NCI-H2196 (cell line): ENCODE data around the gene LHX2.

Experiments used
- DNase-seq: peaks from one replicate; lab custom pipeline; 2025; ENCODE audit not compliant: unreplicated experiment; lab: John Stamatoyannopoulos, UW

Gene LHX2

DNA sequence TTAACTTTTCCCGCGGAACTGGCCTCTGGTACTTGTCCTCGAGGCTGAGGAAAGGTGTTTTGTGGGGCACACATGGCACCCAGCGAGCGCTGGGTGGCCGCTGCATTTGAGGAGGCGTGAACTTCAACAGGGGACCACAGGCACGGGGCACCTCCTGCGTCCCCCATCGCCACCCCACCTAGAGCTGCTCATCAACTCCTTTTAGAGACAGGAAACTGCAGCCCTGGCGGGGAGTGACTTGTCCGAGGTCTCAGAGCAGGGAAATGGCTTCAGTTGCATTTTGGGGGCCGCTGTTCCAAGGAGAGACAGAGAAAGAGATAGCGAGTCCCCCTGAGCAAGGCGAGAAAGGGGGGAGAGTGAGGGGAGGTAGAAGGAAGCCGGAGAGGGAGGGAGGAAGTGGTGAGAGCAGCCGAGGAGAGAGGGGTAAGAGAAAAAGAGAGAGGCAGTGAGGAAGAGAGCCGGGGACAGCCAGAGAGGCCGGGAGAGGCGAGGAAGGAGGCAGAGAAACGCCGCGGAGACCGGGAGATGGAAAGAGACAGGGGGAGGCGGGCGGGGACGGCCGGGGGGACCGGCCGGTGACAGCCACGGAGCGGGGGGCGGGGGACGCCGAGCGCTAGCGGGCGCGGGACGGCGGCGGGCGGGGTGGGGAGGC, 12.5 kb upstream of the LHX2 start:
- DNase-seq, result no peak

GRCh38 chr9:123999661-124000060, 11.9 kb upstream of the LHX2 start:
- DNase-seq, result no peak

DNA sequence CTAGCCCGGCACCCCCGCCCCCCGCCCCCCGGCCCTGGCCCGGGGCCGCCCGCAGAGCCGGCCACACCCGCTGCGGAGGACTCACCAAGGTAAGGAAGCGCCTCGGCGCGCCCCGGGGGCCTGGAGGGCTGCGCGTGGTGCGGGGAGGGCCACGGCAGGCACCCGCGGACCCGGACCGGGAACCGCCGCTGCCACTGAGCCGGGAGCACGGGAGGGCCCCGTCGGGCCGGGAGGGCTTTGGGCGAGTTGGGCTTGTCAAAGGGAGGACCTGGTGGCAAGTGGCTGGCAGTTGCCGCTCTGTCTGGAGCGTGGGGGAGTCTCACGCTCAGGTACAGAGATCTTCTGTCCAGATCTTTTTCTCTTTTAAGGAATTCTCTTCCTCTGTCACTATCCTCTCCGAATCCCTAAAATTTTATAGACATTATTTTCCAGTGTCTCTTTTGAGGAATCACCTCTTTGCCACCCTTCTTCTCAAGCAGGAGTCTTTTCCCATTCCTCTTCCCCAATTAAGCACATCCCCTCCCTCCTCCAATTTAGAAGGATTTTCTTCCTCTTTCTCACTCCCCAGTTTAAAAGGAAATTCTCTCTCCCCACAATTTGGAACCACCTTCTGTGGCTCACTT, 11.3 kb upstream of the LHX2 start:
- no peak for DNase-seq

GRCh38 chr9:124000784-124001457, 10.6 kb upstream of the LHX2 start:
- DNase-seq, result no peak

- DNase-seq, result no peak
Observed at GRCh38 chr9:124001458-124001799, 10.1 kb upstream of the LHX2 start.

- no peak for DNase-seq
Observed at GRCh38 chr9:124001866-124002525, 9.6 kb upstream of the LHX2 start.

DNA sequence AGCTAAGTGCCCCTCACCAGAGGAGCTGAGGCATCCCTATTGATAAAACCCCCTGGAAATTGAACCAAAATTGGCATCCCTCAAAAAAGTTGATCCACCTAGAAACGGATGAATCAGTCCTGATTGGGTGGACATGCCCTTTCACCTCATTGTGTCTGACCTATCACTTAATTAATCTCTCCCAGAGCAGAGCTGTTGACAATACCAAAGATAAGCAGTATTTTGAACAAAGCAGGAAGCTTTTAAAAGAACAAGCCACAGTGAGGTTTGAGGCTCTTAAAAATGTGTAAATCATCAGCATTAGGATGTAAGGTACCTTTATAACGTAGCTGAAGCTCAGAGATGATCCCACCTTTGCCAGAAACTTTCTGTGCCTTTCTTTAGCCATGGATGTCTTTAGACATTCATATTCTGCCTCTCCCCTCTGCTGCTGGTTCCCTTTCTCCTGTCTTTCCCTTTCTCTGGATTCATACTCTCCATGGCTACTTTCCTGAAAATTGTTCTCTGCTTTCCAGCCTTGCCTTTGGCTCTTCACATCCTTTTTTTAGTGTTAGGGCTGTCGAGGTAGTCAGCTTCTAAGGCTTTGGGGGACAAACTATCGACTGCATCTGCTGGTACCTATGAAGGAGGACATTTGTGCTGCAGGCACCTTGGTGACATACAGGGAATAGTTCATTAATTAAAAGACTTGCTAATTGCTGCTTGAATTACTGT, 7.8 kb upstream of the LHX2 start:
- DNase-seq, result no peak

DNA sequence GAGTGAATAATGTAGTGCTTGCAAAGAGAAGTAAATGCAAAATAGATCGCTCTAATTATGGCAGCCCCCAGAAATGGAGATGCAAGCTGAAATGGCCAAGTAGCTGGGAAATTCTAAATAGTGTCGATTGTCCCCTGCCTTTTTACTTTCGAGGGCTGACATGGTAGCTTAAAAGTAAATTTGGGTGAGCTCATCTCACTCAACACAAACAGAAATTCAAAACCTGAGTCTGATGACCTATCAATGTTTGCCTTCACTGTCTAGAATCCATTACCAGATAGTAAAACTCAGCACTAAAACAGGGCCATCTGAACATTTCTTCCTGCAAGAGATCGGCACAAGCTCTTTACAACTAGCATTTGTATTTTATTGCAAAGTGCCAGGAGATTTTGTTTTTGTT, 7.0 kb upstream of the LHX2 start:
- no peak for DNase-seq

- no peak for DNase-seq
Observed at GRCh38 chr9:124005029-124005771, 6.4 kb upstream of the LHX2 start.

DNA sequence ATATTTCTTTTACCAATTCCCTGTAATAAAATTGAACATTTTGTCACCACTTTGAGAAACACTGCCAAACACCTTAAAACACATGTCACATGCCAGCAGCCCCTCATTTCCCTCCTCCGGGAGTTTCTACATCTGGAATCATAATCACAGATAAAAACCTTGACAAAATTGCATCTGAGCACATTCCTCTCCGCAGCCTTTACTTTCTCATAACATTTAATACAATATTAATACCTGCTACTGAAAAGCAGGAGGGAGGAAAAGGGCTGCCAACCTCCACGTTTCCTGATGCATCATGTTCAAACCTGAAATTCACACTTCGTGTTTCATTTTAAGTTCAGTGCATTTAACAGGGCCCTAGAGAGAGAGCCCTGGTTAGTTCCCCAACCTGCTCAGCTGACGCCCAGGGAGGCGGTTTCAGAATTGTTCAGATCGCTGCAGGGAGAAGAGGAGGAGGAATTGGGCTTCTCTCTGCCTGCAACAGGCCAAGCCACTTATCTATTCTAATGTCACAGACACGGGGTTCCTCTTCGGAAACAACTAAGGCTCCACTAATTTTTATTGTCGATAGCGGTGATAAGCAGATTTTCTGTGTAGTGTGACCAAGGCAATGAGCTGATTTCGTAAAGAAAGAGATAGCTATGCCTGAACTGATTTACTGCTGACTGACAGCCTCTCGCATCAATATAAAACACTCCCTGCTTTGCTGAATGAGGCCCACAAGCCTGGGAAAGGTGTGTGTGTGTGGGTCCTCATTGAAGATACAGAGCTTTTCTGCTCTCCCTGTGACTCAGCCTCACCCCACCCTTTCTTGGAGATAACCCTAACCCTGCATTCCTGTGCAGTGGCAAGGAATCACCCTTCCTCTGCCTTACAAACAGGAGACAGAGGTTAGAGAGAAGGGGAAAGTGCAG, 4.9 kb upstream of the LHX2 start:
- DNase-seq, result no peak

GRCh38 chr9:124007565-124008302, 3.8 kb upstream of the LHX2 start:
- no peak for DNase-seq

DNA sequence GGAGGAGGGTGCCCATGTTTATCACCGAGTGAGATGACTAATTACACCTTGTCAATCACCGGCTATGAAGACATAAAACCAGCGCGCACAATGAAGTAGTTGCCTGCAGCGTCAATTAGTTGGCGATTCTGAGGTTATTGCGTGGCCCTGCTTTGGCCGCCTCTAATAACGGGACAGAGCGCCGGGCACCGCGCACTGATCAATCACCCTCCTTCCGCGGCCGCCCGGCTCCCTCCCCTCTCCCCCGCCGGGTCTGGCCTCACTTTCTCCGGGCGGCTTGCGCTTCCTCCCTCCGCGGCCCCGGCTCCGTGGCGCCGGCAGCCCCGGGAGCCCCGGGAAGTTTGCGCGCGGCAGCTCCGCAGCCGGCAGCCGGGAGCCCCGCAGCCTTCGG, 3.3 kb upstream of the LHX2 start:
- peak; percentile 29 for DNase-seq

DNA sequence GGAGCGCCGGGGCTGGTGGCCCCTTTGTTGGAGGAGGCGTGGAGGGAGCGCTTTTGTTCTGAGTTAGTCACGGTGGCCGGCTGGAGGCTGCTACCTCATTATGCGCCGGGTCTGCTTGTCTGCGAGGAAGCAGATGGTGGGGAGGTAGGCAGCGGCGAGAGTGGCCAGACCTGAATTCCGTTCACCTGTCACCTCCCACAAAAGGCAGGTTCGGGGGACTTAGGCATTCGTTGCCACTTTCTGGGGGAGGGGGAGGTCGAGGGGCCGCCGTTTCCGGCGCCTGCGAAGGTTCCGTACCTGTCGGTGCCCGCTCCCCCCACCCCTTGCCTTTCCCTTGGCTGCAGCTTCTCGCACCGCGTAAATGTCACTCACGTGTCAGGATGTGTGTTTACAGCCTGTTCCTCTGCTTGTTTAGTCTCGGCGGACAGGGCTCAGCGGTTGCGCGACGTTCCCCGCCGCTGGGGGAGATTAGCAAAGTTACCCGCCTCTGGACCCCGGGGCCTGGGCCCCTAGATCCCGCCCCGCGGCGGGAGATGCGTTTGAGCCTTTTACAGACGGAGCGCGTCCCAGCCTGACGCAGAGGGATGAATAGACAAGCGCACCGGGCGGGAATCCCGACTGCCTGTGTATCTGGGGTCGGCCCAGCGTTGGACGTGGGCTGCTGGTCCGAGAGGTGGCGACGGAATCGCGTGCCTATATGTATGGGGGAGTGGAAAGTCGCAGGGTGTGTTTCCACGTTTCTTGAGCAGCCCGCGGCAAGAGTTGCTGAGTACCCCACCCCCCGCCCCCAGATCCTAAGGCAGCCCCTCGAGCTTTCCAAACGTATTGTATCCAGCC, 2.7 kb upstream of the LHX2 start:
- peak; percentile 35 for DNase-seq

DNA sequence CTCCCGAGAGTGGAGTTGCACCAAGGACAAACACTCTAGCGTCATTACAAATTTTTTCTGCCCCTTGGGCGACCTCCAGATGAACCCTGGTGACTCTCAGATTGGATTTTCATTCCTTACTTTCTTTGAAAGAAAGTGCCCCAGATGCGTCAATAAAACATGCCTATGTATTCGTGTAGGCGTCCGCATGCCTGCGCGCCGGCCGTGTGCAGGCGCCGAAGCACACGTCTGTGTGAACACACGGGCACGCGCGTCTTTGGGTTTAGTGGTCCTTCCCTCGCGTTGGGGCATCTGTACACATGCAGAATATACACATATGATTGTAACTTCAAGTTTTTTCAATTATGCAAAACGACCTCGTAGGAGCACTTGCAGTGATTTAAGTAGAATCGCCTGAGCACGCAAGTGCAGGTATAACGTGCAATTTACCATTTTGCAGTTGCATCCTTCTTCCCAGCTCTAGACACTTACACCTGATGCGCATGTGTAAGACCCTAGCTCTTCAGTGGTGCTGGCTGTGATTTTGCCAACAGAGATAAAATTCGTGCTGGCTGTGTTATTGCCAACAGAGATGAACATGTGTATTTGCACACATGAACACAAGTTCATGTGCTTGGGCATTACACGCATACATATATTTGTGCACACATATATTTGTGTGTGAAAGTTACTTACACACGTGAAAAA, 1.9 kb upstream of the LHX2 start:
- DNase-seq, result no peak

- DNase-seq, result no peak
Observed at GRCh38 chr9:124010303-124010664, 1.3 kb upstream of the LHX2 start.

DNA sequence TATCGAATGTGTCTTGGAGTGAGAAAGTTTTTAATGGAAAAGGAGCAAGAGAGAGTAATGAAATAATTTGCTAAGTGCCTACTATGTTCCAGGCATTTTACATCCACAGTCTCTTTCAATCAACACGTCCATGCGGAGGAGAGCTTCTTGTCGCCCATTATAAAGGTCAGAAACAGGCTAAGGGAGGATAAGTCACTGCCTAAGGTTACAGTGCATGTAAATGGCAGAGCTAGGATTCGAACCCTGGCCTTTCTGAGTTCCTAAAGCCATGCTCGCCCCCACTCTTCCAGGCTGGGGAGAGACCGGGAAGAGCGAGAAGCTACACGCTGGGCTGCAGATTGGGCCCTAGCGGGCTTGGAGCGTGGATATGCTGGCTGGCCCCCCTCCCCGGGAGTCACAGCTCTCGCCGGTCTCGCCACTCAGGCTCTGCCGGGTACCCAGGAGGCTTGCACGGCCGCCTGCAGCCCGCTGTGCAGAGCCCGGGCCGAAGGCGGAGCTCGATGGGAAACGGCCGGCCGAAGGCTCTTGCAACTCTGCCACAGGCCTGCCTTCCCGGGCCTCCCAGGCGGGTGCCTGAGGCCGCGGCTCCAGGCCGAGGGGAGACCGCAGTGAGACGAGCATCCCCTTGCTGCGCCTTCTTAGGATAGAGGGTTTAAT, 775 bp upstream of the LHX2 start:
- peak; percentile 43 for DNase-seq
